ENCODE results near the gene IPO13. TPM values are rescaled to one million over a fixed set of nuclear protein-coding genes. Genes with fewer than 3 reads are reported as not detected.

The IPO13 gene
- total and polyA plus RNA-seq, 2 donors from 2014 or later: 33.8 to 56.1 TPM

GRCh38 chr1:43986712-43987111 is 40.0 kb downstream of the IPO13 start:
- Histone ChIP-seq H3K9ac (ENCODE audit: low read length in 3 of 3) (peak overlapping the region in 1 of 3 donors; percentile 19), H3K27me3 (ENCODE audit: control insufficient read depth, insufficient read depth, low read length) (no peaks in the 10 kb centered on the region), H3K27ac (ENCODE audit: low read depth in 2 of 2, low read length in 2 of 2) (no peak overlapping the region), H3K4me3 (ENCODE audit: low read length in 3 of 3) (no peak overlapping the region), H3K4me1 (ENCODE audit: control insufficient read depth in 2 of 3, insufficient read depth in 2 of 3, low read depth in 1 of 3, low read length in 3 of 3) (peaks cover 0 to 18% (median 13%) of the 10 kb centered on the region in 3 donors), H3K36me3 (ENCODE audit: control insufficient read depth in 2 of 3, insufficient read depth in 3 of 3, low read length in 3 of 3) (peaks cover 0 to 5% (median 2%) of the 10 kb centered on the region in 3 donors), H3K9me3 (ENCODE audit: control insufficient read depth in 2 of 3, insufficient read depth in 1 of 3, low read length in 3 of 3) (no peaks in the 10 kb centered on the region)
- no peak for TF ChIP-seq CTCF (IDR thresholded peaks at IDR 0.05; ENCODE audit: borderline replicate concordance, extremely low read depth, insufficient read depth)
- DNase-seq (no peak), FAIRE-seq (no peak)
- intact Hi-C loops (cut with DNase I): no loop called here

GRCh38 chr1:43987159-43987902 is 40.6 kb downstream of the IPO13 start:
- no peaks in the 10 kb centered on the region for H3K9me3 ChIP-seq (ENCODE audit: control insufficient read depth in 2 of 3, insufficient read depth in 1 of 3, low read length in 3 of 3)
- no peak overlapping the region for H3K4me3 ChIP-seq (ENCODE audit: low read length in 3 of 3)
- no peaks in the 10 kb centered on the region for H3K27me3 ChIP-seq (ENCODE audit: control insufficient read depth, insufficient read depth, low read length)
- TF ChIP-seq CTCF (IDR thresholded peaks at IDR 0.05; ENCODE audit: borderline replicate concordance, extremely low read depth, insufficient read depth): no peak
- H3K27ac ChIP-seq (ENCODE audit: low read depth in 2 of 2, low read length in 2 of 2): peak overlapping the region; percentile 23 to 38
- intact Hi-C loops (cut with DNase I): no loop called here
- H3K9ac ChIP-seq (ENCODE audit: low read length in 3 of 3): peak overlapping the region in 1 of 3 donors; percentile 19
- FAIRE-seq: no peak
- peaks cover 0 to 21% (median 13%) of the 10 kb centered on the region in 3 donors for H3K4me1 ChIP-seq (ENCODE audit: control insufficient read depth in 2 of 3, insufficient read depth in 2 of 3, low read depth in 1 of 3, low read length in 3 of 3)
- DNase-seq: peak in 2 of 5 donors; percentile 29 to 57
- peaks cover 0 to 5% (median 2%) of the 10 kb centered on the region in 3 donors for H3K36me3 ChIP-seq (ENCODE audit: control insufficient read depth in 2 of 3, insufficient read depth in 3 of 3, low read length in 3 of 3)

GRCh38 chr1:43990271-43991199 is 43.8 kb downstream of the IPO13 start:
- H3K9ac ChIP-seq (ENCODE audit: low read length in 3 of 3): peak overlapping the region in 1 of 3 donors; percentile 81
- FAIRE-seq: no peak
- H3K27me3 ChIP-seq (ENCODE audit: control insufficient read depth, insufficient read depth, low read length): no peaks in the 10 kb centered on the region
- peak in 1 of 5 donors; percentile 68 for DNase-seq
- peaks cover 0 to 4% (median 2%) of the 10 kb centered on the region in 3 donors for H3K36me3 ChIP-seq (ENCODE audit: control insufficient read depth in 2 of 3, insufficient read depth in 3 of 3, low read length in 3 of 3)
- H3K4me3 ChIP-seq (ENCODE audit: low read length in 3 of 3): peak overlapping the region in 2 of 3 donors; percentile 59 to 80
- TF ChIP-seq CTCF (IDR thresholded peaks at IDR 0.05; ENCODE audit: borderline replicate concordance, extremely low read depth, insufficient read depth): no peak
- H3K27ac ChIP-seq (ENCODE audit: low read depth in 2 of 2, low read length in 2 of 2): peak overlapping the region; percentile 59 to 92
- H3K9me3 ChIP-seq (ENCODE audit: control insufficient read depth in 2 of 3, insufficient read depth in 1 of 3, low read length in 3 of 3): no peaks in the 10 kb centered on the region
- H3K4me1 ChIP-seq (ENCODE audit: control insufficient read depth in 2 of 3, insufficient read depth in 2 of 3, low read depth in 1 of 3, low read length in 3 of 3): peaks cover 0 to 23% (median 13%) of the 10 kb centered on the region in 3 donors
- intact Hi-C loops (cut with DNase I): no loop called here

Data from kidney (tissue), 14 donors.